Activated T-helper 2 cell treated with anti-CD3 and anti-CD28 coated beads, Interferon-gamma antibody, Interleukin-2, Interleukin-4, amounts not matched to agents 10 μg/mL and 5 μg/mL and 100 μg/mL, durations not matched to agents 14 hours and 24 hours and 36 hours (primary cell): ENCODE data around the gene MRPS14. TPM values are rescaled to one million over a fixed set of nuclear protein-coding genes. Genes with fewer than 3 reads are reported as not detected.

Source experiments
- DNase-seq: peaks from one replicate; pipeline ENCODE4 v3.0.0; 2021; ENCODE audit warnings: low spot score
- H3K27ac Mint-ChIP-seq: one replicate; pipeline ENCODE4 v1.8.0; 2021; ENCODE audit warnings: mixed read lengths
- H3K27me3 Mint-ChIP-seq: one replicate; pipeline ENCODE4 v1.8.0; 2021; ENCODE audit warnings: low read depth, mixed read lengths
- H3K36me3 Mint-ChIP-seq: one replicate; pipeline ENCODE4 v1.8.0; 2021; ENCODE audit warnings: low read depth, mixed read lengths
- H3K4me1 Mint-ChIP-seq: one replicate; pipeline ENCODE4 v1.8.0; 2021; ENCODE audit warnings: low read depth, mixed read lengths
- H3K4me3 Mint-ChIP-seq: one replicate; pipeline ENCODE4 v1.8.0; 2021; ENCODE audit warnings: low read depth, mild to moderate bottlenecking, moderate library complexity, mixed read lengths
- H3K9me3 Mint-ChIP-seq: one replicate; pipeline ENCODE4 v1.8.0; 2021; ENCODE audit warnings: mixed read lengths
- intact Hi-C: fragments of 100-400 bp; cut with micrococcal nuclease; formaldehyde crosslinking; loops from one replicate; pipeline ENCODE4 v1.15.1; 2023
- total RNA-seq: library from RNA; stranded (reverse); gene quantifications from 2 replicates; pipeline ENCODE4 v1.2.3, GENCODE V29; 2022

The MRPS14 gene
- total RNA-seq, 1 donor from 2014 or later, result 32.9 TPM

- Mint-ChIP-seq H3K4me3 (no peak overlapping the region), H3K36me3 (peaks cover 36% of the 10 kb centered on the region), H3K27ac (no peak overlapping the region), H3K9me3 (no peaks in the 10 kb centered on the region), H3K4me1 (peaks cover 44% of the 10 kb centered on the region), H3K27me3 (no peaks in the 10 kb centered on the region)
- no peak for DNase-seq
- intact Hi-C loops, result no loop called here
Observed at GRCh38 chr1:174971466-174971865, 51.8 kb downstream of the MRPS14 start.

- Mint-ChIP-seq H3K4me1 (peaks cover 53% of the 10 kb centered on the region), H3K4me3 (peak overlapping the region; percentile 17), H3K36me3 (peaks cover 25% of the 10 kb centered on the region), H3K9me3 (no peaks in the 10 kb centered on the region), H3K27me3 (no peaks in the 10 kb centered on the region), H3K27ac (peak overlapping the region; percentile 83)
- no peak for DNase-seq
- intact Hi-C loops, result loop anchor here (2.0 kb wide), 1 partner anchor 171 kb away; no protein-coding TSS in a partner anchor
Observed at GRCh38 chr1:174969977-174970376, 53.2 kb downstream of the MRPS14 start.

- Mint-ChIP-seq H3K4me1 (peaks cover 61% of the 10 kb centered on the region), H3K9me3 (no peaks in the 10 kb centered on the region), H3K36me3 (peaks cover 20% of the 10 kb centered on the region), H3K27ac (peak overlapping the region; percentile 83), H3K4me3 (peak overlapping the region; percentile 50), H3K27me3 (no peaks in the 10 kb centered on the region)
- DNase-seq, result no peak
- intact Hi-C loops, result loop anchor here (1.0 to 2.0 kb wide), 4 partner anchors 11 to 170 kb away; partner anchors contain the start of gene CACYBP
Observed at GRCh38 chr1:174968750-174969244, 54.4 kb downstream of the MRPS14 start.

- peaks cover 68% of the 10 kb centered on the region for H3K4me1 Mint-ChIP-seq
- intact Hi-C loops, result loop anchor here (1.0 to 2.0 kb wide), 4 partner anchors 11 to 169 kb away; partner anchors contain the start of gene CACYBP
- no peaks in the 10 kb centered on the region for H3K9me3 Mint-ChIP-seq
- peak overlapping the region; percentile 83 for H3K27ac Mint-ChIP-seq
- no peak for DNase-seq
- H3K4me3 Mint-ChIP-seq, result peak overlapping the region; percentile 50
- H3K27me3 Mint-ChIP-seq, result no peaks in the 10 kb centered on the region
- H3K36me3 Mint-ChIP-seq, result peaks cover 19% of the 10 kb centered on the region
Observed at GRCh38 chr1:174967845-174968705, 55.1 kb downstream of the MRPS14 start.

- Mint-ChIP-seq H3K4me3 (peak overlapping the region; percentile 77), H3K27me3 (no peaks in the 10 kb centered on the region), H3K27ac (peak overlapping the region; percentile 86), H3K36me3 (peaks cover 8% of the 10 kb centered on the region), H3K9me3 (no peaks in the 10 kb centered on the region), H3K4me1 (peaks cover 58% of the 10 kb centered on the region)
- intact Hi-C loops, result no loop called here
- no peak for DNase-seq
Observed at GRCh38 chr1:174966008-174966572, 57.1 kb downstream of the MRPS14 start.

GRCh38 chr1:174965362-174966007 lies 57.7 kb downstream of the MRPS14 start:
- intact Hi-C loops, result loop anchor here (2.0 kb wide), 2 partner anchors 33 to 155 kb away; partner anchors contain the start of gene CACYBP
- Mint-ChIP-seq H3K9me3 (no peaks in the 10 kb centered on the region), H3K4me1 (peaks cover 58% of the 10 kb centered on the region), H3K27ac (peak overlapping the region; percentile 86), H3K36me3 (peaks cover 8% of the 10 kb centered on the region), H3K4me3 (peak overlapping the region; percentile 77), H3K27me3 (no peaks in the 10 kb centered on the region)
- DNase-seq, result no peak

- Mint-ChIP-seq H3K27me3 (no peaks in the 10 kb centered on the region), H3K36me3 (peaks cover 5% of the 10 kb centered on the region), H3K4me3 (peak overlapping the region; percentile 77), H3K27ac (peak overlapping the region; percentile 86), H3K9me3 (no peaks in the 10 kb centered on the region), H3K4me1 (peaks cover 55% of the 10 kb centered on the region)
- no peak for DNase-seq
- intact Hi-C loops, result loop anchor here (2.0 kb wide), 2 partner anchors 34 to 154 kb away; partner anchors contain the start of gene CACYBP
Observed at GRCh38 chr1:174964972-174965361, 58.3 kb downstream of the MRPS14 start.

GRCh38 chr1:174964261-174964971 lies 58.8 kb downstream of the MRPS14 start:
- peak overlapping the region; percentile 86 for H3K27ac Mint-ChIP-seq
- peak overlapping the region; percentile 77 for H3K4me3 Mint-ChIP-seq
- no peaks in the 10 kb centered on the region for H3K9me3 Mint-ChIP-seq
- no peaks in the 10 kb centered on the region for H3K27me3 Mint-ChIP-seq
- intact Hi-C loops, result loop anchor here (2.0 kb wide), 2 partner anchors 34 to 154 kb away; partner anchors contain the start of gene CACYBP
- H3K36me3 Mint-ChIP-seq, result peaks cover 2% of the 10 kb centered on the region
- DNase-seq, result peak; percentile 28
- peaks cover 49% of the 10 kb centered on the region for H3K4me1 Mint-ChIP-seq

GRCh38 chr1:174963529-174964125 lies 59.6 kb downstream of the MRPS14 start:
- Mint-ChIP-seq H3K4me1 (peaks cover 41% of the 10 kb centered on the region), H3K36me3 (peaks cover 2% of the 10 kb centered on the region), H3K4me3 (no peak overlapping the region), H3K27me3 (no peaks in the 10 kb centered on the region), H3K9me3 (no peaks in the 10 kb centered on the region), H3K27ac (peak overlapping the region; percentile 86)
- DNase-seq, result no peak
- intact Hi-C loops, result loop anchor here (2.0 kb wide), 2 partner anchors 35 to 153 kb away; partner anchors contain the start of gene CACYBP
